ENCODE results near the gene YJEFN3. TPM values are rescaled to one million over a fixed set of nuclear protein-coding genes. Genes with fewer than 3 reads are reported as not detected.

YJEFN3 gene
- polyA plus RNA-seq, 4 donors, result 4.9 to 13.0 (median 6.8) TPM

DNA sequence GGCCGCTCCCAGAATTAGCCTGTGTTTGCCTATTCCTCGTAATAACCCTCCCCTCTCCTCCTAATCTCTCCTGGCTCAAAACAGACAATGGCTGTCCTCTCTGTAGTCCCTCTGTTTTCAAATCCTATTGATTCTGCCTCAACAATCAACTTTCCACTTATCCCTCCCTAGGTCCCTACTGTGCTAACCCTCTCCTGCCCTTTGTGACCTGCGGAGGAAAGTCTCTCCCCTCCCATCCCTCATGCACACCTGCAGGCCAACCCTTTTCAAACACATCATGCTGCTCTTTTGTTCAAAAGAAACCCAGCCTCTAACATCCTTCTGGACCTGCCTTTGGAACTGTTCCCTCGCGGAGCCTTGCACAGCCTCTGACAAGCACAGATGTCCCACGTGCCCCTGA, 46.7 kb downstream of the YJEFN3 start:
- no peak for DNase-seq (ENCODE audit: low read depth in 4 of 4, low spot score in 3 of 4)

DNA sequence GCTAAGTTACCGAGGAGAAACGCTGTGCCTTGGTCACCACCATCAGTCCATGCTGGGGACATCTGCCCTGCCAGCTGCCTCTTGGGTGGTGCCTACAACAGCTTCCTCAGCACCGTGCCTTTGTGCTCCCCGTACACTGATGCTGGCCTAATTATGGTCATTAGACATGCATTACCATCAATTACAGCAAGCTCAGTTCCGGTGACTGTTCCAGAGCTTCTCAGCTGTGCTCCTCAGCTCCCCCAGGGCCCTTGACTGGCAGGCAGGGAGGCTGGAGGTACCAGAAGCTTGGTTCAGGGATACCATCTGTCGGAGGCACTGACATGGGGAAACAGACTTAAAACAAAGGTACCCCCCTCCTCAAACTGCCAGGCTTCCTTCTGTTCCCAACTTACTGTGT, 49.5 kb downstream of the YJEFN3 start:
- DNase-seq (ENCODE audit: low read depth in 4 of 4, low spot score in 3 of 4), result no peak

DNA sequence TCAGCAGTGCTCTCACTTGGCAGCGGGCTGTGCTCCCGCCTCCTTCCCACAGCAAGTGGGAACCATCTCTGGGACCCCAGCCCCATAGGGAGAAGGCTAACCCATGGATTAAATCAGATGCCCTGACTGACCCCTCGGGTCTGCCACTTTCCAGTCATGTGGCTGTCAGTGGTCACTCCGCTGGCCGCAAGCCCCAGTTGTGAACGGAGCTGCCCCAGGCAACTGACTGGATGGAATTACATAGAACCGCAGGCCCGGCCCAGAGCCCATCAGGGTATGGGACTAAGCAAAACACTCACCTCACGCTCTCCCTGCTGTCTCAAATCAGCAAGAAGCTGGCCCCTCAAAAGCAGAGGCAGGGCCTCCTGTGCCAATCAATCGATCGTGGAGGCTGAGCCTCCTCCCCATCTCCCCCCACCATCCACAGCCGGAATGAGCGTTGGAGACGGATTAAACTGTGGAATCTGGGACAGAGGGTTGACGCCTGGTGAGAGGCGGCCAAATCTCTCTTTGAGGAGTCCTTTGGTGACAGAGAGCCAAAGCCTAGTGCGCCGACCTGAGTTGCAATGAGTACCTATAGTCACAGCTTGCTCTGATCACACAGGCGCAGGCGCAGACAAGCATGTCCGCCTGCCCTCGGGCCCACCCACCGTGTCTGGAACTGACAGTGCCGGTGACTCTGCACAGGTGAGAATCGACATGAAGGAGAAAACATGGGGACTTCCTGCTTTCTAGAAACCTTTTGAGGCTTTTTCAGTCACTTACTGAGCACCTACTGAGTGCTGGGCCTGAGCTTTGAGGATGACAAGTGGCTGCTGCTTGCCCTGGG, 51.0 kb downstream of the YJEFN3 start:
- DNase-seq (ENCODE audit: low read depth in 4 of 4, low spot score in 3 of 4), result no peak

DNA sequence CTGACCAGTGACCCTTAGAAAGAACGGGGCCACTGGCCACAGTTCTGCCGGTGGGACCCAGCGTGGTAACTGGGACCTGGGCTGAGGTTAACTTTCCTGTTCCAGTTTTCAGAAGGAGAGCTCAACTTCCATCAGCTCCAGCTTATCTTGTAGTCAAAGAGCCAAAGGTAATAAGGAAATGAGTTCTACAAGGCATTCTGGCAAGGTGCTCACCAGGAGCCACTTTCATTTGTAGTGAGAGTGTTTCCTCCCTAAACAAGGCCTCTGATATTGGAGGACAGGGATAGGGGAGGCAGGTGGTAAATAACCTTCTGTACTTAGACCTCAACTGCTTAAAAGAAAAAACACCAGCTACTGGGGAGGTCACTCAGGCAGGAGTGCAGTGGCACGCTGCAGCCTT, 51.7 kb downstream of the YJEFN3 start:
- DNase-seq (ENCODE audit: low read depth in 4 of 4, low spot score in 3 of 4), result no peak

DNA sequence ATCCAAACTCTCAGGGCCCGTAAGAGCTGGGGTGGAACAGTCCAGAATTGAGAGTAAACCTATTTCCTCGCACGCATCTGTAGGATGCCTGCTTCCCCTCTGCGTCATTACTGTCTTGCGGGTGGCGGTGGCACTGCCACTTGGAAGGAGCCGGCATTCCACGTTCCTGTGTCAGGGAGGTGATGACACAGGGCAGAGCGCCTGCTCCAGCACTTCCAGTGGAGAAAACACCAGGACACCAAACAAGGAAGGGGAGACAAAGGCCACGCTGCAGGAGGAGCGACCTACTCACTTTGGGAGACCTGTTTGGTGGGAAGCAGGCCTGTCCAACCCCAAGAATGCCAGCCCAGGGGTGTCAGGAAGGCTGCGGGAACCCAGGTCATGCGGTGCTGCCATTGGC, 52.7 kb downstream of the YJEFN3 start:
- no peak for DNase-seq (ENCODE audit: low read depth in 4 of 4, low spot score in 3 of 4)

DNA sequence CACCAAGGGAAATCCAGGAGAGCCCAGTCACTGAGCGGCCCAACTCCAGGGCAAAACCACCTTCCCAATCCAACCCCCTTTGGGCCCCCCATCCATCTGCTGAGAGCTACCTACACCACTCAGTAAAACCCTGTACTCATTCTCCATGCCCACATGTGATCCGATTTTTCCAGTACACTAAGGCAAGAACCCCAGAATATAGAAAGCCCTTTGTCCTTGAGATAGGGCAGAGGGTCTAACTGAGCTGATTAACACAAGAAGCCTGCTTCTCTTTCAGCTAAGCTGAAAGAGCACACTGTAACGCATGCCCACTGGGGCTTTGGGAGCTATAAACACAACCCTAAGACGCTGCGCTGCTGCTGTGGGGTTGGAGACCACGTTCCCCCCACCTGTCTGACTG, 53.8 kb downstream of the YJEFN3 start:
- no peak for DNase-seq (ENCODE audit: low read depth in 4 of 4, low spot score in 3 of 4)

DNA sequence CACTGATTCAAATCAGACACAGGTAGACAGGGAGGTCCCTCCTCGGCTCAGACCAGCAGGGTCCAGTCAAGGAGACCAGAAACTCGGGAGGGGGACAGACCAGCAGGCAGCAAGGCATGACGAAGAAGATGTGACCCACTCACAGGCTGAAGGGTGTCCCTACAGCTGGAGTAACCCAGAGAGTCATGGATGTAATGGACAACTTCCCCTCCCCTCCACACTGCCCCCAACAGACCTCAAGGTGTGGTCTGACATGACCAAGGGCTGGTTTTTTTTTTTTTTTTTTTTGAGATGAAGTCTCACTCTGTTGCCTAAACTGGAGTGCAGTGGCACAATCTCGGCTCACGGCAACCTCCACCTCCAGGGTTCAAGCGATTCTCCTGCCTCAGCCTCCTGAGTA, 55.6 kb downstream of the YJEFN3 start:
- DNase-seq (ENCODE audit: low read depth in 4 of 4, low spot score in 3 of 4), result no peak

Other genes starting within 250 kb of the YJEFN3 start
- gene SUGP1, start 208.4 kb upstream of the YJEFN3 start, polyA plus RNA-seq (ENCODE audit: insufficient read length in 4 of 4), result 10 to 100 TPM; 34.7 to 63.1 (median 56.2) TPM
- gene MAU2, start 208.1 kb upstream of the YJEFN3 start, polyA plus RNA-seq (ENCODE audit: insufficient read length in 4 of 4), result 10 to 100 TPM; 37.2 to 82.5 (median 49.6) TPM
- 10 to 100 TPM; 38.3 to 53.4 (median 48.4) TPM for gene GATAD2A, start 123.2 kb upstream of the YJEFN3 start, polyA plus RNA-seq (ENCODE audit: insufficient read length in 4 of 4)
- 1 to 10 TPM in 3 of 4 donors, under 1 TPM in 1; 0.57 to 1.6 (median 1.2) TPM for gene TSSK6, start 13.4 kb upstream of the YJEFN3 start, polyA plus RNA-seq (ENCODE audit: insufficient read length in 4 of 4)
- gene NDUFA13, start 12.7 kb upstream of the YJEFN3 start, polyA plus RNA-seq (ENCODE audit: insufficient read length in 4 of 4), result 100 to 1,000 TPM; 161 to 320 (median 247) TPM
- under 1 TPM; 0.13 to 0.20 (median 0.16) TPM for gene CILP2, start 9.4 kb downstream of the YJEFN3 start, polyA plus RNA-seq (ENCODE audit: insufficient read length in 4 of 4)
- 1 to 10 TPM; 3.2 to 8.9 (median 3.6) TPM for gene PBX4, start 89.8 kb downstream of the YJEFN3 start, polyA plus RNA-seq (ENCODE audit: insufficient read length in 4 of 4)
- 10 to 100 TPM; 15.7 to 41.0 (median 23.9) TPM for gene LPAR2, start 99.3 kb downstream of the YJEFN3 start, polyA plus RNA-seq (ENCODE audit: insufficient read length in 4 of 4)
- 1 to 10 TPM; 2.9 to 6.7 (median 5.1) TPM for gene GMIP, start 114.7 kb downstream of the YJEFN3 start, polyA plus RNA-seq (ENCODE audit: insufficient read length in 4 of 4)
- gene ATP13A1, start 134.8 kb downstream of the YJEFN3 start, polyA plus RNA-seq (ENCODE audit: insufficient read length in 4 of 4), result 10 to 100 TPM; 39.9 to 70.9 (median 46.1) TPM
- 10 to 100 TPM in 3 of 4 donors, 1 to 10 TPM in 1; 6.0 to 20.4 (median 18.2) TPM for gene ZNF101, start 139.9 kb downstream of the YJEFN3 start, polyA plus RNA-seq (ENCODE audit: insufficient read length in 4 of 4)
- gene ZNF14, start 204.2 kb downstream of the YJEFN3 start, polyA plus RNA-seq (ENCODE audit: insufficient read length in 4 of 4), result 10 to 100 TPM; 10.2 to 17.7 (median 15.0) TPM

Measured in left renal pelvis (tissue), 4 donors.